Left lung (tissue), 10 donors: ENCODE results near the gene NFIA. TPM values are rescaled to one million over a fixed set of nuclear protein-coding genes. Genes with fewer than 3 reads are reported as not detected.

ENCODE experiments used
- ATAC-seq: fragments of 200-7000 bp; cut with Tn5 transposase; one replicate; pipeline ENCODE4 v1.9.1; 2020; ENCODE audit warnings: moderate library complexity
- DNase-seq, 4 donors: peaks; one replicate each; pipeline ENCODE4 v3.0.0-alpha.2; 2013 to 2020
- H3K27ac ChIP-seq, 2 donors: fragments of 200-600 bp; sonication (generic) in 1 of 2; one replicate each; pipeline versions ENCODE4 v1.5.0 to v1.8.0; 2020 to 2021
- H3K27me3 ChIP-seq, 2 donors: fragments of 200-600 bp; sonication (generic) in 1 of 2; one replicate each; pipeline versions ENCODE4 v1.5.0 to v1.8.0; 2020 to 2021
- H3K36me3 ChIP-seq, 2 donors: fragments of 200-600 bp; sonication (generic) in 1 of 2; one replicate each; pipeline versions ENCODE4 v1.5.0 to v1.8.0; 2020 to 2021
- H3K4me1 ChIP-seq, 2 donors: fragments of 200-600 bp; one replicate each; pipeline ENCODE4 v1.8.0; 2021
- H3K4me3 ChIP-seq, 2 donors: fragments of 200-600 bp; sonication (generic) in 1 of 2; one replicate each; pipeline versions ENCODE4 v1.5.0 to v1.8.0; 2020 to 2021; ENCODE audit warnings: mild to moderate bottlenecking in 1 of 2
- H3K9me3 ChIP-seq, 2 donors: fragments of 200-600 bp; sonication (generic) in 1 of 2; one replicate each; pipeline versions ENCODE4 v1.5.0 to v1.8.0; 2020 to 2021
- CTCF ChIP-seq, 2 donors: fragments of 200-600 bp; sonication (generic) in 1 of 2; IDR thresholded peaks; one replicate each; pipeline versions ENCODE4 v1.5.0 to v1.8.0; 2021; ENCODE audit warnings: antibody characterized with exemption in 2 of 2
- intact Hi-C, 2 donors: fragments of 100-400 bp; cut with DNase I; formaldehyde crosslinking; loops; one replicate each; pipeline versions ENCODE4 v1.11.2 to v1.14.2; 2022
- polyA plus RNA-seq, 6 donors: library from polyadenylated mRNA; unstranded; fragments of 120-200 nt; gene quantifications; one replicate each; pipeline ENCODE4 v1.2.1, GENCODE V29; 2013; ENCODE audit not compliant: insufficient read length in 6 of 6
- total RNA-seq, 2 donors: library from RNA; stranded (reverse); fragmentation: NEBNext Ultra II Directional; extraction: Animal tissue kit (Norgen Biotek cat#: 25700); gene quantifications; one replicate each; pipeline ENCODE4 v1.2.1, GENCODE V29; 2021
- donor health status: DM: no; HTN: yes; CAD: no.
- donor health status: DM: no; HTN: no; CAD: no.

NFIA gene
- total and polyA plus RNA-seq, 8 donors = 30.4 to 60.7 (median 37.6) TPM

- Histone ChIP-seq H3K27me3 (no peaks in the 10 kb centered on the region), H3K9me3 (no peaks in the 10 kb centered on the region), H3K4me3 (no peak overlapping the region), H3K36me3 (no peaks in the 10 kb centered on the region), H3K27ac (no peak overlapping the region), H3K4me1 (no peaks in the 10 kb centered on the region)
- no peak for TF ChIP-seq CTCF (IDR thresholded peaks at IDR 0.05)
- no peak for ATAC-seq
- intact Hi-C loops = no loop called here
- DNase-seq = no peak
Observed at GRCh38 chr1:61368876-61369275, 286.5 kb downstream of the NFIA start.

GRCh38 chr1:61370177-61370912 is 288.0 kb downstream of the NFIA start:
- DNase-seq = no peak
- intact Hi-C loops = no loop called here
- H3K27me3 ChIP-seq = no peaks in the 10 kb centered on the region
- no peaks in the 10 kb centered on the region for H3K9me3 ChIP-seq
- no peaks in the 10 kb centered on the region for H3K36me3 ChIP-seq
- H3K4me1 ChIP-seq = no peaks in the 10 kb centered on the region
- no peak for ATAC-seq
- no peak overlapping the region for H3K27ac ChIP-seq
- TF ChIP-seq CTCF (IDR thresholded peaks at IDR 0.05) = no peak
- H3K4me3 ChIP-seq = no peak overlapping the region

- intact Hi-C loops = no loop called here
- Histone ChIP-seq H3K27ac (no peak overlapping the region), H3K36me3 (no peaks in the 10 kb centered on the region), H3K9me3 (no peaks in the 10 kb centered on the region), H3K4me1 (no peaks in the 10 kb centered on the region), H3K27me3 (no peaks in the 10 kb centered on the region), H3K4me3 (no peak overlapping the region)
- TF ChIP-seq CTCF (IDR thresholded peaks at IDR 0.05) = no peak
- no peak for DNase-seq
- ATAC-seq = no peak
Observed at GRCh38 chr1:61370913-61371279, 288.5 kb downstream of the NFIA start.

GRCh38 chr1:61372944-61373343 is 290.6 kb downstream of the NFIA start:
- intact Hi-C loops = no loop called here
- TF ChIP-seq CTCF (IDR thresholded peaks at IDR 0.05) = no peak
- H3K4me1 ChIP-seq = no peaks in the 10 kb centered on the region
- ATAC-seq (no peak), DNase-seq (no peak)
- no peak overlapping the region for H3K4me3 ChIP-seq
- no peaks in the 10 kb centered on the region for H3K27me3 ChIP-seq
- H3K36me3 ChIP-seq = no peaks in the 10 kb centered on the region
- H3K27ac ChIP-seq = no peak overlapping the region
- no peaks in the 10 kb centered on the region for H3K9me3 ChIP-seq

GRCh38 chr1:61374156-61374555 is 291.8 kb downstream of the NFIA start:
- H3K27ac ChIP-seq = no peak overlapping the region
- H3K4me1 ChIP-seq = no peaks in the 10 kb centered on the region
- DNase-seq (no peak), ATAC-seq (no peak)
- TF ChIP-seq CTCF (IDR thresholded peaks at IDR 0.05) = no peak
- H3K36me3 ChIP-seq = no peaks in the 10 kb centered on the region
- no peaks in the 10 kb centered on the region for H3K9me3 ChIP-seq
- no peak overlapping the region for H3K4me3 ChIP-seq
- no peaks in the 10 kb centered on the region for H3K27me3 ChIP-seq
- intact Hi-C loops = no loop called here
